DND-41 (cell line): ENCODE data around the gene CCNI2.
A peak's percentile ranks its signal among the peaks of the same experiment; 100 is the strongest.

Source experiments
- ATAC-seq: fragments of 200-7000 bp; cut with Tn5 transposase; 3 replicates; pipeline ENCODE4 v1.9.1; 2021; ENCODE audit warnings: low read depth; ENCODE audit not compliant: insufficient read depth
- DNase-seq: peaks from one replicate; pipeline ENCODE4 v3.0.0-alpha.2; 2020
- H2AFZ ChIP-seq: 2 replicates; pipeline ENCODE4 v1.6.0; 2012; ENCODE audit warnings: low read depth, low read length
- H3K27ac ChIP-seq: 2 replicates; pipeline ENCODE4 v1.5.1; 2012; ENCODE audit warnings: low read length, inconsistent platforms
- H3K27me3 ChIP-seq: fragments of 200-600 bp; sonication (generic); 2 replicates; pipeline ENCODE4 v1.6.0; 2012; ENCODE audit warnings: low read length, mild to moderate bottlenecking, inconsistent platforms; ENCODE audit not compliant: insufficient read depth, poor library complexity
- H3K36me3 ChIP-seq: 2 replicates; pipeline ENCODE4 v1.5.1; 2012; ENCODE audit warnings: low read length, inconsistent platforms; ENCODE audit not compliant: insufficient read depth
- H3K4me1 ChIP-seq: 2 replicates; pipeline ENCODE4 v1.5.1; 2012; ENCODE audit warnings: mild to moderate bottlenecking, low read length; ENCODE audit not compliant: insufficient read depth
- H3K4me2 ChIP-seq: 2 replicates; pipeline ENCODE4 v1.6.0; 2012; ENCODE audit warnings: mild to moderate bottlenecking, moderate library complexity, low read length, inconsistent platforms; ENCODE audit not compliant: insufficient read depth
- H3K4me3 ChIP-seq, 2 experiments: fragments of 200-600 bp in 1 of 2; shearing (Covaris generic) in 1 of 2; 2 replicates each; pipeline ENCODE4 v1.5.1; 2012 to 2016; ENCODE audit warnings: inconsistent platforms in 2 of 2, low read length in 2 of 2, mild to moderate bottlenecking in 2 of 2, low read depth in 1 of 2, moderate library complexity in 1 of 2
- H3K79me2 ChIP-seq: 2 replicates; pipeline ENCODE4 v1.6.0; 2012; ENCODE audit warnings: low read length, inconsistent platforms; ENCODE audit not compliant: insufficient read depth
- H3K9ac ChIP-seq: 2 replicates; pipeline ENCODE4 v1.6.0; 2012; ENCODE audit warnings: low read depth, mild to moderate bottlenecking, inconsistent platforms, low read length, moderate library complexity
- H3K9me3 ChIP-seq: 2 replicates; pipeline ENCODE4 v1.5.1; 2012; ENCODE audit warnings: low read length, moderate library complexity, mild to moderate bottlenecking, inconsistent platforms; ENCODE audit not compliant: insufficient read depth, severe bottlenecking
- H4K20me1 ChIP-seq: 2 replicates; pipeline ENCODE4 v1.6.0; 2012; ENCODE audit warnings: low read length; ENCODE audit not compliant: insufficient read depth
- EZH2 ChIP-seq: IDR thresholded peaks from 3 replicates; pipeline ENCODE4 v1.6.1; 2012; ENCODE audit warnings: borderline replicate concordance, low read depth, mild to moderate bottlenecking, moderate library complexity, low read length, inconsistent platforms; ENCODE audit not compliant: severe bottlenecking
- TF ChIP-seq, protein P1 (sequence below): IDR thresholded peaks from 2 replicates; pipeline ENCODE4 v1.5.1; 2012; ENCODE audit warnings: borderline replicate concordance, low read length, moderate library complexity, mild to moderate bottlenecking; ENCODE audit not compliant: poor library complexity, severe bottlenecking; ENCODE audit errors: extremely low read depth

CCNI2 gene

DNA sequence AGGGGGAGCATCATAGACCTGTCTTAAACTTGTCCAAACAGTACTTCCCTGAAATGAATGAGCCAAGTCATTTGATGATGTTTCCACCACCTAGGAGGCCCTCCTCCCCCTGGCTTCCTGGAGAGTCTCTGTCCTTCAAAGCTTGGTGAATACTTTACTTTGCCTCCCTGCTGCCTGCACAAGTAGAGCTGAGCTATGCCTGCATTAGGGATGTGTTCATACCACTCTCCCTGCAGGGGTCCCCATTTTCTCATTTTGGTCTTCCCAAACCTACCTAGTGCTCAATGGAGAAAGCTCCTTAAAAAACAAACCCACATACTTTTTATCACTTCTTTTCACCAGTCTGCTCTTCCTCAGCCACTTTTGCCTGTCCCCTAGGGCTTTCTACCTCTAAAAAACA is 7.7 kb downstream of the CCNI2 start:
- no peaks in the 10 kb centered on the region for H3K79me2 ChIP-seq
- H4K20me1 ChIP-seq: no peaks in the 10 kb centered on the region
- no peaks in the 10 kb centered on the region for H3K9me3 ChIP-seq
- H2AFZ ChIP-seq: no peak overlapping the region
- TF ChIP-seq EZH2: no peak
- TF ChIP-seq, protein P1, sequence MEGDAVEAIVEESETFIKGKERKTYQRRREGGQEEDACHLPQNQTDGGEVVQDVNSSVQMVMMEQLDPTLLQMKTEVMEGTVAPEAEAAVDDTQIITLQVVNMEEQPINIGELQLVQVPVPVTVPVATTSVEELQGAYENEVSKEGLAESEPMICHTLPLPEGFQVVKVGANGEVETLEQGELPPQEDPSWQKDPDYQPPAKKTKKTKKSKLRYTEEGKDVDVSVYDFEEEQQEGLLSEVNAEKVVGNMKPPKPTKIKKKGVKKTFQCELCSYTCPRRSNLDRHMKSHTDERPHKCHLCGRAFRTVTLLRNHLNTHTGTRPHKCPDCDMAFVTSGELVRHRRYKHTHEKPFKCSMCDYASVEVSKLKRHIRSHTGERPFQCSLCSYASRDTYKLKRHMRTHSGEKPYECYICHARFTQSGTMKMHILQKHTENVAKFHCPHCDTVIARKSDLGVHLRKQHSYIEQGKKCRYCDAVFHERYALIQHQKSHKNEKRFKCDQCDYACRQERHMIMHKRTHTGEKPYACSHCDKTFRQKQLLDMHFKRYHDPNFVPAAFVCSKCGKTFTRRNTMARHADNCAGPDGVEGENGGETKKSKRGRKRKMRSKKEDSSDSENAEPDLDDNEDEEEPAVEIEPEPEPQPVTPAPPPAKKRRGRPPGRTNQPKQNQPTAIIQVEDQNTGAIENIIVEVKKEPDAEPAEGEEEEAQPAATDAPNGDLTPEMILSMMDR: peak; percentile 25
- no peak overlapping the region for H3K9ac ChIP-seq
- H3K4me2 ChIP-seq: no peak overlapping the region
- peak; percentile 10 for DNase-seq
- no peaks in the 10 kb centered on the region for H3K4me1 ChIP-seq
- no peak overlapping the region for H3K27ac ChIP-seq
- ATAC-seq: peak; percentile 29; the same call in 1 of the 3 replicates
- H3K27me3 ChIP-seq: no peaks in the 10 kb centered on the region
- peaks cover 23% of the 10 kb centered on the region for H3K36me3 ChIP-seq
- no peak overlapping the region for H3K4me3 ChIP-seq

DNA sequence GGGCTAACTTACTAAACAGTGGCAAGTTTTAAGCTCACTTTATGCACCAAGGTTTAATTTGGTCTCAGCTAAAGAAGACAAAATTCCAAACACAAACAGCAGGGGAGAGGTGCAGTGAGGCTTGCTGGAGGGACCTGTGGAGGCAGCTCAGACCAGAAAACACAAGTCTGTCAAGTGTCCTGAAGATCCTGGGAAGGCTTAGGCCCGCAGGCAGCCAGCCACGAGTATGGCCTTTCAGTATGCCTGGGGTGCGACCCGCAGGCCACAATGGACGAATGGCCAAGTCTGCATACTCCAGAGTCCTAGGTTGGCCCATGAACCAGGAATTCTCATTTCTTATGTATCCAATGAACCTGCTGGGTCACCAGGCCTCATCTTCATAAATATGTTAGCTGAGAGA is 9.3 kb downstream of the CCNI2 start:
- H3K9me3 ChIP-seq: no peaks in the 10 kb centered on the region
- H2AFZ ChIP-seq: no peak overlapping the region
- peaks cover 39% of the 10 kb centered on the region for H3K36me3 ChIP-seq
- no peak overlapping the region for H3K4me3 ChIP-seq
- ATAC-seq (no peak), DNase-seq (no peak)
- H3K4me2 ChIP-seq: no peak overlapping the region
- TF ChIP-seq, protein P1: no peak
- no peak for TF ChIP-seq EZH2
- H3K27ac ChIP-seq: no peak overlapping the region
- H3K27me3 ChIP-seq: no peaks in the 10 kb centered on the region
- no peaks in the 10 kb centered on the region for H3K79me2 ChIP-seq
- no peaks in the 10 kb centered on the region for H4K20me1 ChIP-seq
- no peaks in the 10 kb centered on the region for H3K4me1 ChIP-seq
- no peak overlapping the region for H3K9ac ChIP-seq

DNA sequence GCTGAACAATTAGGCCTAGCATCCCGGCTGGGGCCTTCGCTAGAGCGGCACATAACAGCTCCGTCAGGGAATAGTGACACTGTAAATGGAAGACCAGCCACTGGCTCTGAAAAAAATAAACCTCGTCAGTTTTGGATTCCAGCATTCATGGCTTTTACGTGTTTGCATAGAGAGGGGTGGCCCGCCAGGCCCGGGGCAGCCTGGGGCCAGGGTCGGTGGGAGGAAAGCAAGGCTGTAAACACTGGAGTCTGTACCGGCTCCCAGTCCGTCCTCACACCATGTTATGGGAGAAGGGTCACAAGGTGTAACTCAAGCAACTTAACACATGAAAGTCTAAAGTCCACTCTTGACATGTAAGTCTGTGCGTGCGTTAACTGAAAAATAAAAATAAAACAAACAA is 11.2 kb downstream of the CCNI2 start:
- H4K20me1 ChIP-seq: no peaks in the 10 kb centered on the region
- ATAC-seq: no peak
- TF ChIP-seq, protein P1: no peak
- no peak for TF ChIP-seq EZH2
- H3K9me3 ChIP-seq: no peaks in the 10 kb centered on the region
- no peaks in the 10 kb centered on the region for H3K4me1 ChIP-seq
- H3K27me3 ChIP-seq: no peaks in the 10 kb centered on the region
- H3K27ac ChIP-seq: no peak overlapping the region
- no peak overlapping the region for H3K9ac ChIP-seq
- no peak overlapping the region for H3K4me3 ChIP-seq
- no peak overlapping the region for H2AFZ ChIP-seq
- no peak for DNase-seq
- H3K36me3 ChIP-seq: peaks cover 58% of the 10 kb centered on the region
- H3K79me2 ChIP-seq: no peaks in the 10 kb centered on the region
- no peak overlapping the region for H3K4me2 ChIP-seq
